HCT116 (cell line): Measurements from ENCODE around the gene CHEK1. TPM values are rescaled to one million over a fixed set of nuclear protein-coding genes. Genes with fewer than 3 reads are reported as not detected.

Experiments used
- ATAC-seq: fragments of 200-7000 bp; cut with Tn5 transposase; 2 replicates; pipeline ENCODE4 v1.9.1; 2020; ENCODE audit warnings: mild to moderate bottlenecking, moderate library complexity
- BruUV-seq: library from RNA; stranded (reverse); fragments of 400-500 nt; replicated peaks from 2 replicates; lab custom pipeline; 2021; lab: Mats Ljungman, UMichigan
- CTCF ChIA-PET: fragments of 300-600 bp; sonication (Branson Sonifier 250); formaldehyde crosslinking; loops from one replicate; lab custom pipeline; 2021; ENCODE audit warnings: antibody characterized with exemption; lab: Charles Lee
- POLR2A ChIA-PET: fragments of 300-600, 350-600 bp; sonication (Branson Sonifier 250); formaldehyde crosslinking; loops from one replicate; lab custom pipeline; 2021; ENCODE audit warnings: antibody characterized with exemption; lab: Charles Lee
- RAD21 ChIA-PET, 2 experiments: fragments of 300-600 bp; sonication (Branson Sonifier 250); formaldehyde crosslinking; loops; one replicate each; lab custom pipeline; 2023; ENCODE audit warnings: low total read pairs in 2 of 2; ENCODE audit not compliant: uncharacterized antibody in 2 of 2, unreplicated experiment in 2 of 2, low non-redundant PET in 1 of 2; lab: Charles Lee
- DNase-seq: peaks from one replicate; pipeline ENCODE4 v3.0.0-alpha.2; 2010; ENCODE audit warnings: low read depth, low spot score
- H2AFZ ChIP-seq: fragments of 200-600 bp; shearing (Covaris generic), sonication (generic); 2 replicates; pipeline ENCODE4 v1.6.1; 2017; ENCODE audit warnings: low read depth, mixed run types, mixed read lengths, antibody characterized with exemption, low read length; ENCODE audit not compliant: poor library complexity, severe bottlenecking
- H3K27ac ChIP-seq: 2 replicates; pipeline ENCODE4 v1.5.1; 2012; ENCODE audit warnings: low read depth, low read length
- H3K27me3 ChIP-seq: fragments of 200-600 bp; sonication (generic); 2 replicates; pipeline ENCODE4 v1.6.1; 2016; ENCODE audit warnings: mixed run types, low read length, mixed read lengths; ENCODE audit not compliant: insufficient read depth
- H3K36me3 ChIP-seq, 2 experiments: fragments of 200-500 bp in 1 of 2; fragments of 200-600 bp in 1 of 2; sonication (Bioruptor generic) in 1 of 2; sonication (generic) in 1 of 2; 2 replicates each; pipeline versions ENCODE4 v1.5.1 to v1.6.1; 2014 to 2016; ENCODE audit warnings: low read length in 2 of 2, inconsistent platforms in 1 of 2, mixed read lengths in 1 of 2, mixed run types in 1 of 2; ENCODE audit not compliant: insufficient read depth in 2 of 2, control insufficient read depth in 1 of 2
- H3K4me1 ChIP-seq, 2 experiments: fragments of 200-600 bp in 1 of 2; sonication (generic) in 1 of 2; 2 replicates each; pipeline versions ENCODE4 v1.5.1 to v1.6.1; 2012 to 2017; ENCODE audit warnings: low read length in 2 of 2, inconsistent platforms in 1 of 2, mild to moderate bottlenecking in 1 of 2, mixed read lengths in 1 of 2, mixed run types in 1 of 2, moderate library complexity in 1 of 2; ENCODE audit not compliant: insufficient read depth in 2 of 2, control insufficient read depth in 1 of 2
- H3K4me2 ChIP-seq: fragments of 200-600 bp; sonication (generic); 2 replicates; pipeline ENCODE4 v1.6.1; 2017; ENCODE audit warnings: mixed run types, low read length, mixed read lengths
- H3K4me3 ChIP-seq, 2 experiments: fragments of 200-600 bp in 1 of 2; sonication (generic) in 1 of 2; replicated peaks in 1 of 2; 2 replicates each; pipeline ENCODE4 v1.5.1; 2011 to 2016; ENCODE audit warnings: low read length in 2 of 2, control low read depth in 1 of 2, low read depth in 1 of 2, mild to moderate bottlenecking in 1 of 2, mixed read lengths in 1 of 2, mixed run types in 1 of 2
- H3K79me2 ChIP-seq: fragments of 200-600 bp; sonication (generic); 2 replicates; pipeline ENCODE4 v1.6.1; 2017; ENCODE audit warnings: mild to moderate bottlenecking, mixed run types, low read length, moderate library complexity, mixed read lengths; ENCODE audit not compliant: insufficient read depth
- H3K9ac ChIP-seq: fragments of 200-600 bp; sonication (generic); 2 replicates; pipeline ENCODE4 v1.6.1; 2016; ENCODE audit warnings: low read length, mixed read lengths
- H3K9me2 ChIP-seq: fragments of 200-600 bp; sonication (generic), shearing (Covaris generic); 2 replicates; pipeline ENCODE4 v1.6.1; 2017; ENCODE audit warnings: mixed run types, mild to moderate bottlenecking, moderate library complexity; ENCODE audit not compliant: insufficient read depth
- H3K9me3 ChIP-seq, 2 experiments: fragments of 200-500 bp in 1 of 2; fragments of 200-600 bp in 1 of 2; sonication (Bioruptor generic) in 1 of 2; sonication (generic) in 1 of 2; 2 replicates each; pipeline ENCODE4 v1.6.1; 2014 to 2017; ENCODE audit warnings: low read length in 2 of 2, mixed read lengths in 2 of 2, inconsistent platforms in 1 of 2, low read depth in 1 of 2, mild to moderate bottlenecking in 1 of 2, mixed run types in 1 of 2, moderate library complexity in 1 of 2; ENCODE audit not compliant: control insufficient read depth in 1 of 2, insufficient read depth in 1 of 2
- H4K20me1 ChIP-seq: fragments of 200-600 bp; sonication (generic), shearing (Covaris generic); 2 replicates; pipeline ENCODE4 v1.6.1; 2017; ENCODE audit warnings: mixed run types, mild to moderate bottlenecking, moderate library complexity; ENCODE audit not compliant: insufficient read depth
- ATF3 ChIP-seq: IDR thresholded peaks from 2 replicates; pipeline ENCODE4 v1.6.1; 2012
- CEBPB ChIP-seq: IDR thresholded peaks from 2 replicates; pipeline ENCODE4 v1.6.1; 2012; ENCODE audit warnings: low read depth
- CTCF ChIP-seq, 3 experiments: fragments of 200-600 bp in 1 of 3; sonication (generic) in 1 of 3; IDR thresholded peaks in 2 of 3; conservative IDR thresholded peaks in 1 of 3; 2 replicates each; pipeline ENCODE4 v1.5.1; 2012 to 2017; ENCODE audit warnings: low read depth in 2 of 3, low read length in 2 of 3, antibody characterized with exemption in 1 of 3, borderline replicate concordance in 1 of 3, control low read depth in 1 of 3, mild to moderate bottlenecking in 1 of 3, mixed read lengths in 1 of 3, mixed run types in 1 of 3, moderate library complexity in 1 of 3; ENCODE audit not compliant: insufficient read depth in 1 of 3
- FOSL1 ChIP-seq: IDR thresholded peaks from 2 replicates; pipeline ENCODE4 v1.6.1; 2012; ENCODE audit warnings: low read depth
- POLR2AphosphoS5 ChIP-seq: IDR thresholded peaks from 2 replicates; pipeline ENCODE4 v1.6.1; 2011; ENCODE audit warnings: mild to moderate bottlenecking, low read depth, low read length, moderate library complexity
- RAD21 ChIP-seq: IDR thresholded peaks from 2 replicates; pipeline ENCODE4 v1.6.1; 2012; ENCODE audit warnings: low read depth, mild to moderate bottlenecking
- SIN3A ChIP-seq: IDR thresholded peaks from 2 replicates; pipeline ENCODE4 v1.6.1; 2012; ENCODE audit warnings: low read depth
- SP1 ChIP-seq: IDR thresholded peaks from 2 replicates; pipeline ENCODE4 v1.6.1; 2012; ENCODE audit warnings: low read depth
- SRF ChIP-seq: IDR thresholded peaks from 2 replicates; pipeline ENCODE4 v1.6.1; 2012; ENCODE audit warnings: low read depth
- TCF7L2 ChIP-seq: IDR thresholded peaks from 2 replicates; pipeline ENCODE4 v1.7.0; 2011; ENCODE audit warnings: borderline replicate concordance, inconsistent platforms; ENCODE audit not compliant: insufficient read depth, insufficient read length; ENCODE audit errors: extremely low read depth
- ZFX ChIP-seq: fragments of 450-650 bp; IDR thresholded peaks from 2 replicates; pipeline ENCODE4 v1.6.1; 2017
- ZNF274 ChIP-seq: fragments of 200-500 bp; sonication (Bioruptor generic); IDR thresholded peaks from 2 replicates; pipeline ENCODE4 v1.6.1; 2014; ENCODE audit warnings: mild to moderate bottlenecking, low read depth, low read length, inconsistent platforms
- intact Hi-C: fragments of 100-400 bp; cut with micrococcal nuclease; formaldehyde crosslinking; loops from 2 replicates; pipeline ENCODE4 v1.10.0; 2022
- total RNA-seq: library from RNA; stranded (reverse); gene quantifications from one replicate; pipeline ENCODE4 v1.2.1, GENCODE V29; 2021; ENCODE audit not compliant: unreplicated experiment

The CHEK1 gene
- total RNA-seq, 1 experiment from 2014 or later: 69.3 TPM

GRCh38 chr11:125724125-125724524 lies 99.2 kb downstream of the CHEK1 start:
- H3K4me3 ChIP-seq: no peak overlapping the region
- H3K4me1 ChIP-seq: no peaks in the 10 kb centered on the region
- no peaks in the 10 kb centered on the region for H3K36me3 ChIP-seq
- no peak overlapping the region for H3K4me2 ChIP-seq
- intact Hi-C loops: loop anchor here (1.0 kb wide), 1 partner anchor 150 kb away; no protein-coding TSS in a partner anchor
- no peaks in the 10 kb centered on the region for H3K9me3 ChIP-seq
- peak; percentile 82 for ATAC-seq
- H3K27me3 ChIP-seq: peaks cover 59% of the 10 kb centered on the region
- peak; percentile 12 for DNase-seq
- TF ChIP-seq ATF3: no peak
- TF ChIP-seq SP1: no peak
- TF ChIP-seq POLR2AphosphoS5: no peak
- TF ChIP-seq SRF: no peak
- TF ChIP-seq CTCF (IDR thresholded peaks at IDR 0.05 in 2 of 3, conservative IDR thresholded peaks at IDR 0.05 in 1 of 3; ENCODE audit: borderline replicate concordance in 1 of 3, insufficient read depth in 1 of 3, low read depth in 2 of 3, low read length in 2 of 3): peak; percentile 33 to 48 (median 34); a peak in 4 of 6 replicates
- TF ChIP-seq CEBPB: no peak
- peak; percentile 51 for TF ChIP-seq RAD21
- TF ChIP-seq ZFX: no peak
- TF ChIP-seq TCF7L2: no peak
- TF ChIP-seq FOSL1: no peak
- TF ChIP-seq SIN3A: no peak
- TF ChIP-seq ZNF274: no peak
- RAD21 ChIA-PET: no interaction called here
- POLR2A ChIA-PET: no interaction called here
- BruUV-seq: no TSS peak
- no peaks in the 10 kb centered on the region for H3K79me2 ChIP-seq
- H3K9ac ChIP-seq: no peak overlapping the region
- H4K20me1 ChIP-seq: no peaks in the 10 kb centered on the region
- H3K27ac ChIP-seq: no peak overlapping the region
- CTCF ChIA-PET: interaction anchor here (0.9 kb wide), 1 partner anchor 470 kb away, joined by 3 read pairs; no protein-coding TSS in a partner anchor
- H2AFZ ChIP-seq: no peak overlapping the region
- H3K9me2 ChIP-seq: no peaks in the 10 kb centered on the region

Other genes starting within 250 kb of the CHEK1 start
- 1.5 TPM for gene FEZ1, start 128.9 kb upstream of the CHEK1 start, total RNA-seq
- gene EI24, start 55.7 kb upstream of the CHEK1 start, total RNA-seq: 130 TPM
- gene STT3A, start 32.3 kb upstream of the CHEK1 start, total RNA-seq: 156 TPM
- not detected for gene ACRV1, start 55.7 kb downstream of the CHEK1 start, total RNA-seq
- gene PATE1, start 121.1 kb downstream of the CHEK1 start, total RNA-seq: not detected
- not detected for gene PATE2, start 153.7 kb downstream of the CHEK1 start, total RNA-seq
- gene PATE3, start 163.0 kb downstream of the CHEK1 start, total RNA-seq: not detected
- not detected for gene PATE4, start 208.2 kb downstream of the CHEK1 start, total RNA-seq